KMS-11 (cell line): Measurements from ENCODE around the gene BBX.
A peak's percentile ranks its signal among the peaks of the same experiment; 100 is the strongest.

Source experiments
- H2AFZ ChIP-seq: fragments of 200-600 bp; sonication (generic); 2 replicates; pipeline ENCODE4 v1.6.1; 2016; ENCODE audit warnings: antibody characterized with exemption, mixed run types, low read depth
- H3K27ac ChIP-seq: fragments of 200-600 bp; sonication (generic); 2 replicates; pipeline ENCODE4 v1.6.1; 2016; ENCODE audit warnings: mild to moderate bottlenecking, mixed run types
- H3K27me3 ChIP-seq: fragments of 200-600 bp; sonication (generic); 2 replicates; pipeline ENCODE4 v1.6.1; 2017; ENCODE audit warnings: mild to moderate bottlenecking, low read depth, mixed run types, moderate library complexity; ENCODE audit not compliant: insufficient read depth
- H3K36me3 ChIP-seq: fragments of 200-600 bp; sonication (generic); 2 replicates; pipeline ENCODE4 v1.6.1; 2017; ENCODE audit warnings: mild to moderate bottlenecking, mixed run types; ENCODE audit not compliant: insufficient read depth
- H3K4me1 ChIP-seq: fragments of 200-600 bp; sonication (generic); 2 replicates; pipeline ENCODE4 v1.6.1; 2016; ENCODE audit warnings: mild to moderate bottlenecking, low read depth, mixed run types; ENCODE audit not compliant: poor library complexity, severe bottlenecking
- H3K4me2 ChIP-seq: fragments of 200-600 bp; sonication (generic); 2 replicates; pipeline ENCODE4 v1.7.0; 2016; ENCODE audit warnings: mild to moderate bottlenecking, mixed run types
- H3K4me3 ChIP-seq: fragments of 200-600 bp; sonication (generic); IDR thresholded peaks from 2 replicates; pipeline ENCODE4 v1.6.1; 2017; ENCODE audit warnings: low read depth, low read length, mixed read lengths; ENCODE audit not compliant: insufficient read depth
- H3K79me2 ChIP-seq: fragments of 200-600 bp; sonication (generic); 2 replicates; pipeline ENCODE4 v1.6.1; 2016; ENCODE audit warnings: low read depth, mixed run types; ENCODE audit not compliant: insufficient read depth
- H3K9ac ChIP-seq: fragments of 200-600 bp; sonication (generic); 2 replicates; pipeline ENCODE4 v1.6.1; 2016; ENCODE audit warnings: mild to moderate bottlenecking, mixed run types
- H4K20me1 ChIP-seq: fragments of 200-600 bp; sonication (generic); 2 replicates; pipeline ENCODE4 v1.6.1; 2016; ENCODE audit warnings: mild to moderate bottlenecking, mixed run types; ENCODE audit not compliant: insufficient read depth
- TF ChIP-seq, protein P1 (sequence below): fragments of 200-600 bp; sonication (generic); conservative IDR thresholded peaks from 2 replicates; pipeline ENCODE4 v1.6.1; 2017; ENCODE audit warnings: low read depth, mild to moderate bottlenecking, antibody characterized with exemption, low read length, moderate library complexity, mixed read lengths

BBX gene

DNA sequence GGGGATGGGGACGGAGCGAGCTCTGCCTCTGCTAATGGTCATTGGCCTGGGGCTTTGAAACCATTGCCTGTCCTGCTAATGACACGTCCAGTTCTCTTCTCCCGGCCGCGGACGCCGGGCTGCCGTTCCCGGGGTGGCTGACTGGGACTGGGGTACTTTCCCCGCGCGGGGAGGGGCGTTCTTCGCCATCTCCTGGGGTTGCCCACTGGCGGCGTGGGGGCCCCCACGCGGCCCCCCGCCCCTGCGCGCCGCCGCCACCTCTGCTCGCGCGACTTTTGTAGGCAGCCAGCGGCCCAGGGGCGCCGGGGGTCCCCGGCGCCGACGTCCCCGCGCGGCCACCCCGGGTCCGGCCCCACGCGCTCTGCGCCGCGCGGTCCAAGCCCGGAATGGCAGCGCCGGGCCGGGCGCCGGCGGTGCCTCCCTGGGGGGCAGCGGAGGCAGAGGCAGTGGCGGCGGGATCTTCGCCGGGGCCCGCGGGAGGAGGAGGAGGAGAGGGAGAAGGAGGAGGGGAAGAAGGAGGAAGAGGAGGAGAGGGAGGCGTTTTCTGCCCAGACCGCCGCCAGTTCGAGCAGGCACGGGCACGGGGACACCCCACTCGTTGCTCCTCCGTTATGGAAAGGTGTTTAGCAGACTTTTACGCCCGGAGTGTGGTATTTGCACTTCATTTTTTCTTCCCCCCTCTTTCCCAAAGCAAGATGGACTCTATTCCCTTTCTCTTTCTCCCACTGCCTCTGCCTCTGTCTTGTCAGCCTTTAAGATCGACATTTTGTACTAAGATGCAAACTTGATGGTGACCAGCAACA lies 2.3 kb downstream of the BBX start:
- H3K36me3 ChIP-seq = no peaks in the 10 kb centered on the region
- H3K4me3 ChIP-seq = peak overlapping the region; percentile 93
- peak overlapping the region; percentile 70; the same call in 1 of the 2 replicates for H3K9ac ChIP-seq
- no peaks in the 10 kb centered on the region for H3K27me3 ChIP-seq
- H3K27ac ChIP-seq = peak overlapping the region; percentile 80; the same call in 1 of the 2 replicates
- H2AFZ ChIP-seq = peak overlapping the region; percentile 72; the same call in 1 of the 2 replicates
- TF ChIP-seq, protein P1, sequence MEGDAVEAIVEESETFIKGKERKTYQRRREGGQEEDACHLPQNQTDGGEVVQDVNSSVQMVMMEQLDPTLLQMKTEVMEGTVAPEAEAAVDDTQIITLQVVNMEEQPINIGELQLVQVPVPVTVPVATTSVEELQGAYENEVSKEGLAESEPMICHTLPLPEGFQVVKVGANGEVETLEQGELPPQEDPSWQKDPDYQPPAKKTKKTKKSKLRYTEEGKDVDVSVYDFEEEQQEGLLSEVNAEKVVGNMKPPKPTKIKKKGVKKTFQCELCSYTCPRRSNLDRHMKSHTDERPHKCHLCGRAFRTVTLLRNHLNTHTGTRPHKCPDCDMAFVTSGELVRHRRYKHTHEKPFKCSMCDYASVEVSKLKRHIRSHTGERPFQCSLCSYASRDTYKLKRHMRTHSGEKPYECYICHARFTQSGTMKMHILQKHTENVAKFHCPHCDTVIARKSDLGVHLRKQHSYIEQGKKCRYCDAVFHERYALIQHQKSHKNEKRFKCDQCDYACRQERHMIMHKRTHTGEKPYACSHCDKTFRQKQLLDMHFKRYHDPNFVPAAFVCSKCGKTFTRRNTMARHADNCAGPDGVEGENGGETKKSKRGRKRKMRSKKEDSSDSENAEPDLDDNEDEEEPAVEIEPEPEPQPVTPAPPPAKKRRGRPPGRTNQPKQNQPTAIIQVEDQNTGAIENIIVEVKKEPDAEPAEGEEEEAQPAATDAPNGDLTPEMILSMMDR = no peak
- peaks cover 29% of the 10 kb centered on the region for H3K79me2 ChIP-seq
- peak overlapping the region; percentile 71 for H3K4me2 ChIP-seq
- H3K4me1 ChIP-seq = peaks cover 21% of the 10 kb centered on the region
- no peaks in the 10 kb centered on the region for H4K20me1 ChIP-seq

DNA sequence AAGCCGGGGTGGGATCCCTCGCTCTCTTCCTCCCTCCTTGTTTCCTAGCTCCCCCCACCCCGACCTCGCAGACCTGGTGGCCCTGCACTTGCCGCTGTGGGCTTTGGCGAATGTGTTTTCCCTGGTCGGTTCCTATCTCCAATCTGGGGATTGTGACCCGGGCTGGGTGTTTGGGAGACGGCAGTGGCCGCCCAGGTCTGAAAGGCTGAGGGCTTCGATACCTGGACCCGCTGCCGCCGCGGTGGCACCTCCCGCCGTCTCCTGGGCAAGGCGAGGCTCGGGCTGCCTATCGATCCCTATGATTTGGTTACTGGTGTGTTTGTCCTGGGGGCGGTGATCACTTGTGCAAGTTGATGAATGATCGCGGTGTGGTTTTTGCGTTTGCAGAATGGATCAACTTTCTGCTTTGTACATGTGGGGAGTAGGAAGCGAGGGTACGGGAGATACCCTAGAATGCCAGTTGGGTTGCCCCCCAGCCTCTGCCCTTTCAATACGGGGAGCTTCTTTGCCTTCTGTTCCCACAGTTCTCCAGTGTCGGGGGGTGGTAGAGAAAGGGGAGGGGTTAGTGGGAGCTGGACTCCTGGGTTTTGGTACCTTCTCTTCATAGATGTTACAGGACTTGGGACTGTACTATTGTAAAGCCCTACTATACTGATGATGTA lies 3.0 kb downstream of the BBX start:
- peak overlapping the region; percentile 93 for H3K4me3 ChIP-seq
- peak overlapping the region; percentile 80; the same call in 1 of the 2 replicates for H3K27ac ChIP-seq
- H3K79me2 ChIP-seq = peaks cover 29% of the 10 kb centered on the region
- TF ChIP-seq, protein P1 = no peak
- H3K4me2 ChIP-seq = peak overlapping the region; percentile 71
- no peaks in the 10 kb centered on the region for H4K20me1 ChIP-seq
- H3K27me3 ChIP-seq = no peaks in the 10 kb centered on the region
- H3K9ac ChIP-seq = peak overlapping the region; percentile 70; the same call in 1 of the 2 replicates
- no peaks in the 10 kb centered on the region for H3K36me3 ChIP-seq
- peak overlapping the region; percentile 72; the same call in 1 of the 2 replicates for H2AFZ ChIP-seq
- peaks cover 21% of the 10 kb centered on the region for H3K4me1 ChIP-seq

DNA sequence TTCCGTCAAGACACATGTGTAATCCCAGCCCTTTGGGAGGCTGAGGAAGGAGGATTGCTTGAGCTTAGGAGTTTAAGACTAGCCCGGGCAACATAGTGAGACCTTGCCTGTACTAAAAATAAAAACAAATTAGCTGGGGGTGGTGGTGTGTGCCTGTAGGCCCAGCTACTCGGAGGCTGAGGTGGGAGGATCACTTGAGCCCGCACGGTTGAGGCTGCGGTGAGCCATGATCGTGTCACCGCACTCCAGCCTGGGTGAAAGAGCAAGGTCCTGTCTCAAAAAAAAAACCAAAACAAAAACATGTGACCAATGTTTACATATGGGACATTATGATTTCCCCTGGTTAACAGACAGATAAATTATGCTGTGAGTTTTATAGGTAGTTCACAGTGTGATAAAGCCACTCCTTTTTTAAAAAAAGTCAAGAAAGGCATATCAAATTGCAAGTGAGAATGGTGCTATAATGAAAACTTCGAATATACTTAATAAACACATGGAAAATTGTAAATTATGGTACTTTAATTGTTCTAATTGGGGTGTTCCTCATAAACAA lies 9.2 kb downstream of the BBX start:
- Histone ChIP-seq H3K27me3 (no peaks in the 10 kb centered on the region), H3K4me1 (peaks cover 2% of the 10 kb centered on the region), H3K79me2 (peaks cover 11% of the 10 kb centered on the region; the same call in 1 of the 2 replicates), H3K9ac (no peak overlapping the region), H3K4me3 (no peak overlapping the region), H3K27ac (no peak overlapping the region), H3K4me2 (no peak overlapping the region), H4K20me1 (0 out of 2 replicates have a peak, but pooled peaks cover 3% of the 10 kb centered on the region), H3K36me3 (no peaks in the 10 kb centered on the region), H2AFZ (no peak overlapping the region)
- TF ChIP-seq, protein P1 = no peak

DNA sequence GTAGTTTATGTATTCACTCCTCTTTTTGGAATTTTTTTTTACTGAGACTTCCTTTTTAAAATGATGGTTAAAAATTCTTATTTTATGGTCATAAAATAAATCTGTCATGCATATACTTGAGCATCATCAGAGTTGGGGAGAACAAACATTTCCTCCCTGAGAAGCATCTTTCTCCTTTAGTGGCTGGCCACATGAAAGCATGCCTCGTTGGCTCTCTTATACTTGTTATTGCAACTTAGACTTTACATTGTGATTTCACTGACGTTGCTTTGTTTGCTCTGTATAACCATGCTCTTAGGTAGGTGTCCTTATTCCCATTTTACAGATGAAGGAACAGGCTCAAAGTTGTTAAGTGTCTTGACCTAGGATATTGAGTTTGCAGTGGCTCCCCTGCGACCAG lies 18.1 kb downstream of the BBX start:
- no peaks in the 10 kb centered on the region for H3K79me2 ChIP-seq
- H3K36me3 ChIP-seq = no peaks in the 10 kb centered on the region
- no peak overlapping the region for H3K4me2 ChIP-seq

More for the DNA sequence above, 18.1 kb downstream of the BBX start:
- TF ChIP-seq, protein P1 = no peak
- Histone ChIP-seq H3K4me3 (no peak overlapping the region), H2AFZ (no peak overlapping the region), H3K4me1 (no peaks in the 10 kb centered on the region), H3K27me3 (no peaks in the 10 kb centered on the region), H3K9ac (no peak overlapping the region), H3K27ac (no peak overlapping the region), H4K20me1 (no peaks in the 10 kb centered on the region)
